ENCODE results near the gene MED25.

- TF ChIP-seq MAX (IDR thresholded peaks at IDR 0.05) (peak; percentile 98), KDM5A (IDR thresholded peaks at IDR 0.05) (no peak; the same call in 1 of the 2 replicates), JUNB (IDR thresholded peaks at IDR 0.05) (no peak)
These were observed 59.2 kb downstream of the MED25 start, which contains the start of the genes AKT1S1 and TBC1D17 for GRCh38 chr19:49877020-49877878.

Measured in A549 (cell line).